ENCODE measurements around the gene EEFSEC.

Gene EEFSEC

DNA sequence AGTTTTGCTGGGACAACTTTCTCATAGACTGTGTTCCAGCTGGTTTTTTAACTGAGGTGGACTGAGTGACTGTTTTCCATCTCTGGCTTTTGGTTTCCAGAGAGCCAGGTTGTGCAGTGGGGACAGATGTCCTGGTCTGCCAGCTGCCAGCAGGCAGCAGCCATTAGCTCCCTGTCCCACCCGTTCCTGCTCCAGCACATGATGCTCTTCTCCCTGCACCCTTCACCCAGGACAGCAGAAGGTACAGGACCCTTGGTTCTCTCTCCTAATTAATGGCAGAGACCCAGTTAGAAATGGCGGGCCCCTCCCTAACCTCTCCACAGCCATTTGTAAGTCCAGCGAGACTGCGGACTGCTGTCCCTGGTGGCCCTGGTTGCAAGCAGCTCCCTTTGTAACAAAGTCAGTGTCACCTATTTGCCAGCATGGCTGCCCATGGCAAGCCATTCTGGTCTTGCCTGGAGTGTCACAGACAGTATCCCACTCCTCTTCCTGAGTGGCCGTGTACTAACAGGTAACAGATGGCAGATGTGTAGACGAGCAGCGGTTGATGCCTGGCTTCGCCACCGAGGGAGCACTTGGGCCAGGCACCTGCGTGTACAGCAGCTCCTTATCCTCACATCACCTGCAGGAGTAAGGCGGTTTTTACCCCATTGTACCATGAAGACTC lies 165.1 kb downstream of the EEFSEC start:
- no peak overlapping the region for H3K14ac ChIP-seq (ENCODE audit: low read length)
- WGBS, 2 donors (ENCODE audit: extremely low coverage in 2 of 2, insufficient read length in 2 of 2, insufficient replicate concordance in 1 of 2) = no CpG with 5 or more reads among the region's 11 CpGs
- H3K27me3 ChIP-seq (ENCODE audit: control insufficient read depth in 3 of 3, insufficient read depth in 3 of 3, low read depth in 1 of 3, low read length in 3 of 3) = no peaks in the 10 kb centered on the region
- H3K79me1 ChIP-seq (ENCODE audit: low read depth, low read length) = no peaks in the 10 kb centered on the region
- H3K9me3 ChIP-seq (replicated peaks in 1 of 2; ENCODE audit: control insufficient read depth in 2 of 2, insufficient read depth in 1 of 2, low read depth in 1 of 2, low read length in 2 of 2) = no peaks in the 10 kb centered on the region
- no peak overlapping the region for H3K4me2 ChIP-seq (ENCODE audit: insufficient read depth, low read length, poor library complexity, severe bottlenecking)
- no peak overlapping the region for H4K91ac ChIP-seq (ENCODE audit: low read depth, low read length, poor library complexity)
- H2AFZ ChIP-seq (ENCODE audit: low read length) = no peak overlapping the region
- H3K18ac ChIP-seq (ENCODE audit: low read length) = no peak overlapping the region
- peaks cover 6 to 19% of the 10 kb centered on the region in 2 donors for H3K4me1 ChIP-seq (ENCODE audit: control insufficient read depth in 2 of 2, insufficient read depth in 1 of 2, low read depth in 1 of 2, low read length in 2 of 2)
- no peak overlapping the region for H3K27ac ChIP-seq (replicated peaks; ENCODE audit: low read length)
- DNase-seq (ENCODE audit: low spot score) = no peak
- H3K36me3 ChIP-seq (replicated peaks in 1 of 2; ENCODE audit: control insufficient read depth in 2 of 2, insufficient read depth in 2 of 2, low read length in 2 of 2) = no peaks in the 10 kb centered on the region
- no peak overlapping the region for H4K8ac ChIP-seq (ENCODE audit: low read depth, low read length)
- no peak overlapping the region for H2BK15ac ChIP-seq (ENCODE audit: low read length)
- no peak overlapping the region for H2BK12ac ChIP-seq (ENCODE audit: low read length)
- no peak overlapping the region for H2AK5ac ChIP-seq (ENCODE audit: low read depth, low read length)
- H3K4ac ChIP-seq (ENCODE audit: low read length) = no peak overlapping the region
- H2BK120ac ChIP-seq (ENCODE audit: low read depth, low read length) = no peak overlapping the region
- H2BK5ac ChIP-seq (ENCODE audit: low read length) = no peak overlapping the region
- H3K23ac ChIP-seq (ENCODE audit: low read depth, low read length, poor library complexity) = no peak overlapping the region
- no peak overlapping the region for H3K9ac ChIP-seq (ENCODE audit: low read depth, low read length, poor library complexity)
- no peak overlapping the region for H3K4me3 ChIP-seq (ENCODE audit: low read length in 2 of 2)

DNA sequence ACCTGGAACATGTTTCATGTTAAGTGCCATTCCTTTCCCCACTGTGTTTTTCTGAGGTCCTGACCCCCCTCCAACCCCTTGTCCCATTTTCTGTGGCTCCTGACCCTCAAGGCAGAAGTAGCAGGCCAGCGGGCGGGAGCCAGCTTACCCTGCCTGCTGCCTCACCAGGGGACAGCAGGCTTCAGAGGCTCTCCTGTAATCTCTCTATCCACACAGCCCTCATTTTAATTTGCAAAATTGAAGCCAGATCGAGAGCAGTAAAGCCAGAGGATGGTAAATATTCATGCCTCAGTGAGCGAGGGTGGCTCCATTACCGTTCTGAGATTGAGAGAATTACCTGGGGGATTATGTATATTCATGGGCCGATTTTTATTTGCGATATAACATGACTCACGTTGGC lies 165.8 kb downstream of the EEFSEC start:
- H4K91ac ChIP-seq (ENCODE audit: low read depth, low read length, poor library complexity) = no peak overlapping the region
- peaks cover 6 to 19% of the 10 kb centered on the region in 2 donors for H3K4me1 ChIP-seq (ENCODE audit: control insufficient read depth in 2 of 2, insufficient read depth in 1 of 2, low read depth in 1 of 2, low read length in 2 of 2)
- H4K8ac ChIP-seq (ENCODE audit: low read depth, low read length) = no peak overlapping the region
- no peak overlapping the region for H3K14ac ChIP-seq (ENCODE audit: low read length)
- H2BK15ac ChIP-seq (ENCODE audit: low read length) = no peak overlapping the region
- no peak overlapping the region for H2BK5ac ChIP-seq (ENCODE audit: low read length)
- no peak overlapping the region for H3K27ac ChIP-seq (replicated peaks; ENCODE audit: low read length)
- H3K36me3 ChIP-seq (replicated peaks in 1 of 2; ENCODE audit: control insufficient read depth in 2 of 2, insufficient read depth in 2 of 2, low read length in 2 of 2) = no peaks in the 10 kb centered on the region
- no peaks in the 10 kb centered on the region for H3K9me3 ChIP-seq (replicated peaks in 1 of 2; ENCODE audit: control insufficient read depth in 2 of 2, insufficient read depth in 1 of 2, low read depth in 1 of 2, low read length in 2 of 2)
- no peak overlapping the region for H3K23ac ChIP-seq (ENCODE audit: low read depth, low read length, poor library complexity)
- H3K4me3 ChIP-seq (ENCODE audit: low read length in 2 of 2) = no peak overlapping the region
- no peak for DNase-seq (ENCODE audit: low spot score)
- H2AK5ac ChIP-seq (ENCODE audit: low read depth, low read length) = no peak overlapping the region
- H3K9ac ChIP-seq (ENCODE audit: low read depth, low read length, poor library complexity) = no peak overlapping the region
- H3K4me2 ChIP-seq (ENCODE audit: insufficient read depth, low read length, poor library complexity, severe bottlenecking) = no peak overlapping the region
- WGBS, 2 donors (ENCODE audit: extremely low coverage in 2 of 2, insufficient read length in 2 of 2, insufficient replicate concordance in 1 of 2) = no CpG with 5 or more reads among the region's 8 CpGs
- no peak overlapping the region for H2BK12ac ChIP-seq (ENCODE audit: low read length)
- no peak overlapping the region for H3K4ac ChIP-seq (ENCODE audit: low read length)
- no peak overlapping the region for H2AFZ ChIP-seq (ENCODE audit: low read length)
- no peaks in the 10 kb centered on the region for H3K79me1 ChIP-seq (ENCODE audit: low read depth, low read length)
- H2BK120ac ChIP-seq (ENCODE audit: low read depth, low read length) = no peak overlapping the region
- no peak overlapping the region for H3K18ac ChIP-seq (ENCODE audit: low read length)
- no peaks in the 10 kb centered on the region for H3K27me3 ChIP-seq (ENCODE audit: control insufficient read depth in 3 of 3, insufficient read depth in 3 of 3, low read depth in 1 of 3, low read length in 3 of 3)

DNA sequence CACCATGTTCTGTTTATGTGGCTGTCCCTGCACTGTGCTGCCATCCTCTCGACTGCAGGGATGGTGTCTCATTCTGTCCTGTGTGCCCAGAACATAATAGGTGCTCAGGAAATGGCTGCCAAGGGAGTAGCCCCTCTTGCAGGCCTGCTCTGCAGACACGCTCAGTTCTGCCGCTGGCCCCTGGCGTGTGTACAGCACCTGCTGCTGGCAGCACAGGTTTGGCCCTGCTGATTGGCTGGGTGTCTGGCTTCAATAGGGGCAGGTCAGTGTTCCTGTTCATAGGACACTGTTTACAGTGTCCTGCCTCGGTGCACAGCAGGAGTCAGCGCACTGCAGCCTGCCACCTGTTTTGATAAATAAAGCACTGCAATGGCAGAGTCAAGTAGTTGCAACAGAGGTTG lies 166.5 kb downstream of the EEFSEC start:
- H2BK120ac ChIP-seq (ENCODE audit: low read depth, low read length) = no peak overlapping the region
- no peak overlapping the region for H4K8ac ChIP-seq (ENCODE audit: low read depth, low read length)
- whole genome bisulfite sequencing, 2 donors (ENCODE audit: extremely low coverage in 2 of 2, insufficient read length in 2 of 2, insufficient replicate concordance in 1 of 2) = no CpG with 5 or more reads among the region's 6 CpGs
- no peaks in the 10 kb centered on the region for H3K36me3 ChIP-seq (replicated peaks in 1 of 2; ENCODE audit: control insufficient read depth in 2 of 2, insufficient read depth in 2 of 2, low read length in 2 of 2)
- no peak overlapping the region for H3K23ac ChIP-seq (ENCODE audit: low read depth, low read length, poor library complexity)
- no peak overlapping the region for H3K4ac ChIP-seq (ENCODE audit: low read length)
- H2BK5ac ChIP-seq (ENCODE audit: low read length) = peak overlapping the region; percentile 59
- no peak overlapping the region for H3K27ac ChIP-seq (replicated peaks; ENCODE audit: low read length)
- H3K9ac ChIP-seq (ENCODE audit: low read depth, low read length, poor library complexity) = peak overlapping the region; percentile 67
- H3K4me1 ChIP-seq (ENCODE audit: control insufficient read depth in 2 of 2, insufficient read depth in 1 of 2, low read depth in 1 of 2, low read length in 2 of 2) = peaks cover 6 to 19% of the 10 kb centered on the region in 2 donors
- no peak overlapping the region for H3K14ac ChIP-seq (ENCODE audit: low read length)
- no peak overlapping the region for H2BK15ac ChIP-seq (ENCODE audit: low read length)
- no peak overlapping the region for H4K91ac ChIP-seq (ENCODE audit: low read depth, low read length, poor library complexity)
- H3K9me3 ChIP-seq (replicated peaks in 1 of 2; ENCODE audit: control insufficient read depth in 2 of 2, insufficient read depth in 1 of 2, low read depth in 1 of 2, low read length in 2 of 2) = no peaks in the 10 kb centered on the region
- H3K79me1 ChIP-seq (ENCODE audit: low read depth, low read length) = no peaks in the 10 kb centered on the region
- no peak overlapping the region for H2AFZ ChIP-seq (ENCODE audit: low read length)
- no peak overlapping the region for H2AK5ac ChIP-seq (ENCODE audit: low read depth, low read length)
- no peaks in the 10 kb centered on the region for H3K27me3 ChIP-seq (ENCODE audit: control insufficient read depth in 3 of 3, insufficient read depth in 3 of 3, low read depth in 1 of 3, low read length in 3 of 3)
- H3K4me3 ChIP-seq (ENCODE audit: low read length in 2 of 2) = no peak overlapping the region
- no peak overlapping the region for H3K18ac ChIP-seq (ENCODE audit: low read length)
- no peak for DNase-seq (ENCODE audit: low spot score)
- H2BK12ac ChIP-seq (ENCODE audit: low read length) = no peak overlapping the region
- H3K4me2 ChIP-seq (ENCODE audit: insufficient read depth, low read length, poor library complexity, severe bottlenecking) = no peak overlapping the region

DNA sequence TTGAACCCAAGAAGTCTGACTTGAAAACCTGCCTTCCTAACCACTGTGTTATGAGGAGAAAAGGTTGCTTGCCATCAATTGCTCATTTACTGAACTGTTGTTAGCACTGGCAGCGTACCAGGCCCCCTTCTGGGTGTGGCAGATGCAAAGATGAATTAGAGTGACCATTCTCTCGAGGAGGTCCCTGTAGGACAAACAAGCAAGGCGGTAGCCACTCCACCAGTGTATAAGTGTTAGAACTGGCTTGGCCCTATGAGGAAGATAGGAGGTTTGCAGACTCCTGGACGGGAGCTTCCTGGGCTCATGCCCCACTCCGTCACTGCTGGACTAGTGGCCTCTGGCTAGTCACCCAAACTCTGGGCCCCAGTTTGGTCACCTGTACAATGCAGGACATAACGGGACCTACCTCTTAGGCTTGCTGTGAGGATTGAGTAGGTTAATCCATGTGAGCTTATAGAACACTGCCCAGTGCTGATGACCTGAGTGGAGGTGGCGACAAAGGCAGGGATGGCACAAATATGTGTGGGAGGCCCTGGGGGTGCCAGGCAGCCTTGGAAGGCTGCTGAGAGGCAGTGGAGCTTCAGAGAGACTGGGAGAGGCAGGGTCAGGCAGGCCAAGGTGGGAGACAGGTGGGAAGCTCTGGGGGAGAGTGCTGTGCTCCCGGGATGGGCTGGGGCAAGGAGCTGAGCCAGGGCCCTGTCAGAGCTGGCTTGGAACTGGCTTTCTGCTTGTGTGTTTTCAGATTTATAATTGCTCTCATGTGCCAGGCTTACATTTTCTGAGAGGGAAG lies 167.5 kb downstream of the EEFSEC start:
- no peak for DNase-seq (ENCODE audit: low spot score)
- peaks cover 6 to 19% of the 10 kb centered on the region in 2 donors for H3K4me1 ChIP-seq (ENCODE audit: control insufficient read depth in 2 of 2, insufficient read depth in 1 of 2, low read depth in 1 of 2, low read length in 2 of 2)
- H2BK12ac ChIP-seq (ENCODE audit: low read length) = no peak overlapping the region
- no peak overlapping the region for H4K8ac ChIP-seq (ENCODE audit: low read depth, low read length)
- no CpG with 5 or more reads among the region's 8 CpGs for WGBS, 2 donors (ENCODE audit: extremely low coverage in 2 of 2, insufficient read length in 2 of 2, insufficient replicate concordance in 1 of 2)
- H3K4me2 ChIP-seq (ENCODE audit: insufficient read depth, low read length, poor library complexity, severe bottlenecking) = no peak overlapping the region
- no peak overlapping the region for H3K27ac ChIP-seq (replicated peaks; ENCODE audit: low read length)
- no peak overlapping the region for H4K91ac ChIP-seq (ENCODE audit: low read depth, low read length, poor library complexity)
- H2AK5ac ChIP-seq (ENCODE audit: low read depth, low read length) = no peak overlapping the region
- H2BK15ac ChIP-seq (ENCODE audit: low read length) = no peak overlapping the region
- no peaks in the 10 kb centered on the region for H3K27me3 ChIP-seq (ENCODE audit: control insufficient read depth in 3 of 3, insufficient read depth in 3 of 3, low read depth in 1 of 3, low read length in 3 of 3)
- no peak overlapping the region for H3K4ac ChIP-seq (ENCODE audit: low read length)
- H3K9ac ChIP-seq (ENCODE audit: low read depth, low read length, poor library complexity) = no peak overlapping the region
- no peak overlapping the region for H3K14ac ChIP-seq (ENCODE audit: low read length)
- no peak overlapping the region for H2BK120ac ChIP-seq (ENCODE audit: low read depth, low read length)
- no peak overlapping the region for H2BK5ac ChIP-seq (ENCODE audit: low read length)
- no peak overlapping the region for H3K4me3 ChIP-seq (ENCODE audit: low read length in 2 of 2)
- no peaks in the 10 kb centered on the region for H3K36me3 ChIP-seq (replicated peaks in 1 of 2; ENCODE audit: control insufficient read depth in 2 of 2, insufficient read depth in 2 of 2, low read length in 2 of 2)
- H3K18ac ChIP-seq (ENCODE audit: low read length) = no peak overlapping the region
- no peaks in the 10 kb centered on the region for H3K79me1 ChIP-seq (ENCODE audit: low read depth, low read length)
- no peak overlapping the region for H2AFZ ChIP-seq (ENCODE audit: low read length)
- H3K23ac ChIP-seq (ENCODE audit: low read depth, low read length, poor library complexity) = no peak overlapping the region
- no peaks in the 10 kb centered on the region for H3K9me3 ChIP-seq (replicated peaks in 1 of 2; ENCODE audit: control insufficient read depth in 2 of 2, insufficient read depth in 1 of 2, low read depth in 1 of 2, low read length in 2 of 2)
